Liver (tissue), 3 donors: ENCODE data around the gene GLI3.

Experiments used
- ATF3 ChIP-seq: IDR thresholded peaks from 2 replicates; pipeline ENCODE4 v1.6.1; 2016; ENCODE audit warnings: antibody characterized with exemption
- CTCF ChIP-seq: fragments of 150-350 bp; IDR thresholded peaks from 2 replicates; pipeline ENCODE4 v1.5.1; 2017; ENCODE audit warnings: improper control_type of control experiment, low read depth, low read length; ENCODE audit not compliant: missing input control
- EGR1 ChIP-seq, 2 donors: IDR thresholded peaks; 2 replicates each; pipeline ENCODE4 v1.6.1; 2016 to 2018; ENCODE audit warnings: antibody characterized with exemption in 2 of 2, low read depth in 2 of 2
- FOXA1 ChIP-seq: IDR thresholded peaks from 2 replicates; pipeline ENCODE4 v1.6.1; 2016; ENCODE audit warnings: antibody characterized with exemption
- GABPA ChIP-seq, 2 donors: IDR thresholded peaks in 1 of 2; conservative IDR thresholded peaks in 1 of 2; 2 replicates each; pipeline ENCODE4 v1.6.1; 2016; ENCODE audit warnings: antibody characterized with exemption in 2 of 2, mild to moderate bottlenecking in 1 of 2, moderate library complexity in 1 of 2
- JUND ChIP-seq, 2 donors: IDR thresholded peaks; 2 replicates each; pipeline ENCODE4 v1.6.1; 2016; ENCODE audit warnings: antibody characterized with exemption in 2 of 2
- MAX ChIP-seq: IDR thresholded peaks from 2 replicates; pipeline ENCODE4 v1.6.1; 2016; ENCODE audit warnings: antibody characterized with exemption
- NR2F2 ChIP-seq: IDR thresholded peaks from 2 replicates; pipeline ENCODE4 v1.6.1; 2016; ENCODE audit warnings: antibody characterized with exemption
- RAD21 ChIP-seq, 2 donors: IDR thresholded peaks; 2 replicates each; pipeline ENCODE4 v1.6.1; 2016; ENCODE audit warnings: antibody characterized with exemption in 2 of 2, mild to moderate bottlenecking in 2 of 2
- REST ChIP-seq: IDR thresholded peaks from 2 replicates; pipeline ENCODE4 v1.6.1; 2016; ENCODE audit warnings: antibody characterized with exemption, mild to moderate bottlenecking
- RXRA ChIP-seq, 2 donors: IDR thresholded peaks; 2 replicates each; pipeline ENCODE4 v1.6.1; 2017 to 2018; ENCODE audit warnings: antibody characterized with exemption in 2 of 2, mild to moderate bottlenecking in 1 of 2
- SP1 ChIP-seq: IDR thresholded peaks from 2 replicates; pipeline ENCODE4 v1.6.1; 2018; ENCODE audit warnings: antibody characterized with exemption, mild to moderate bottlenecking
- TAF1 ChIP-seq: conservative IDR thresholded peaks from 2 replicates; pipeline ENCODE4 v1.6.1; 2016; ENCODE audit warnings: antibody characterized with exemption, mild to moderate bottlenecking
- YY1 ChIP-seq: IDR thresholded peaks from 2 replicates; pipeline ENCODE4 v1.6.1; 2016; ENCODE audit warnings: antibody characterized with exemption, mild to moderate bottlenecking
- donor health status: healthy.
- donor health status: healthy.

GRCh38 chr7:42077271-42078135, 159.5 kb downstream of the GLI3 start:
- TF ChIP-seq CTCF: no peak
- TF ChIP-seq SP1: no peak
- no peak for TF ChIP-seq JUND (IDR thresholded peaks at IDR 0.05)
- no peak for TF ChIP-seq TAF1
- no peak for TF ChIP-seq RXRA (IDR thresholded peaks at IDR 0.05)
- TF ChIP-seq YY1: no peak
- TF ChIP-seq RAD21 (IDR thresholded peaks at IDR 0.05): no peak
- no peak for TF ChIP-seq GABPA (IDR thresholded peaks at IDR 0.05 in 1 of 2, conservative IDR thresholded peaks at IDR 0.05 in 1 of 2)
- no peak for TF ChIP-seq MAX
- no peak for TF ChIP-seq ATF3
- TF ChIP-seq FOXA1: no peak
- TF ChIP-seq EGR1 (IDR thresholded peaks at IDR 0.05; ENCODE audit: low read depth in 2 of 2): no peak
- no peak for TF ChIP-seq NR2F2
- TF ChIP-seq REST: no peak
